Measurements from ENCODE around the gene CTXN2. TPM values are rescaled to one million over a fixed set of nuclear protein-coding genes. Genes with fewer than 3 reads are reported as not detected.

CTXN2 gene
- total RNA-seq: under 0.01 TPM in 1 of 2 replicates, not detected in the other

GRCh38 chr15:48191574-48192225 is at the start of gene CTXN2:
Gene CTXN2 (plus strand): TSS chr15:48191665. CDS start chr15:48201301, 9,636 bp downstream.

DNA sequence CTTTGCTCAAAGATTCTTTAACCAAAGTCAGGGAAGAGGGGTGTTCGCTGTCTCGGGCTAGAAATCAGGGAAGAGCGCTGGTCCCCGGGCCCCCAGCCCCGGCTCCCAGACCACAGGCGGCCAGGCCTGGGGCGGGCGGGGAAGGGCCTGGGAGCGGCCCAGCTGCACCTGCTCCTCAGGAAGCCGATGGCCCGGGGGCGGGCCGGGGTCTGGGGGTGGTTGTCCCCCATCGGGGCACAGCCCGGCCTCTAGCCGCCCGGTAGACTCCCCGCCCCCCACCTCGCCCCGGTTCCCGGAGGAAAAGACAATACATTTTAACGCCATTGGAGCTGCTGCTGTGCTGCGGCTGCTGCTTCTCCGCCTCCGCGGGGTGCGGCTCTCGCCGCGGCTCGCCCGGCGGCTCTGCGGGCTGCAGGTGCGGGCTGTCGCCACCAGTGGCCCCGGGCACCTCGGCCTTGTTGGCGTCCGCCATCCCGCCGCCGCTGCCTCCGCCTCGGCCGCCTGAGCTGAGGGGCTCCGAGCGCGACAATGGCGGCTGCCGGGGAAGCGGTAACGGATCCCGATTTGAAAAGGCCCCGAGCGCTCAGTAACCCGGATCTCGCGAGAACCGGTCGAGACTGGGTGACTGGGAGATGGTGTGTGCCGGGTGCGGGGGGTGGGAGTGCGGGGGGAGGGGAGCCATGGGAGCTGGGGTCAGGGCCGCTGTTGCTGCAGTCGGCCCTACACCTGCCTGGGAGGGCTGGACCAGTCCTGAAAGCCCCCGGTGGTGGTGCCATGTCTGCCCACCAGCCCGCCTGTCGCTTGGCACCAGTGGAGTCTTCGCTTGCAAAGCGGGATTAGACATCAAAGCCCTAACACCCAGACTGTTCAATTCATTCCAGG is 13.5 kb upstream of the CTXN2 start, which contains the start of gene MYEF2:
Gene MYEF2, minus strand, starts transcription at position 530 of the 882 bp plus-strand sequence. Its CDS starts 58 bp downstream, at position 472.

DNA sequence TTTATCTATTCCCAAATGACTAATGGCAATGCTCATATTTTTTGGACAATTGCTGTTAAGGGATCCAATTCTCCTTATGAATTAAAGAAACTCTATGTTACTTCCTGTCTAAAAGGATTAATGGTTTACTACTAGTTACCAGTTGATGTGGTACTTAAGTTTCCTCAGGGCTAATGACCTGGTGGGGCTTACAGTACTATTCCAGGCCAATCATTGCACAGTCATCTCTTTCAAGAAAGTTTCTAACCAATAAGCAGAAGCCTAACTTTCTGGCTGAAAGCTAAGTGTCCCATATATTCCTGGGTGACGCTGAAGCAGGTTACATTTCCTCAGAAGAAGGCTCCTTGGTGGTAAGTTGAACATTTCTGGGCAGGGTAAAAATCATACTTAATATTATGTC is 14.5 kb downstream of the CTXN2 start, which contains the start of gene SLC12A1:
Gene SLC12A1, plus strand, starts transcription at position 322 of the 400 bp plus-strand sequence. CDS start 1,418 bp downstream, outside the sequence.

Other genes starting within 250 kb of the CTXN2 start
- gene SLC24A5, start 70.7 kb upstream of the CTXN2 start, total RNA-seq: not detected in 2 replicates
- 9.5 and 15.2 TPM in 2 replicates for gene MYEF2, start 13.4 kb upstream of the CTXN2 start, total RNA-seq
- under 0.01 and 0.25 TPM in 2 replicates for gene SLC12A1, start 14.6 kb downstream of the CTXN2 start, total RNA-seq
- 40.8 and 73.2 TPM in 2 replicates for gene DUT, start 139.8 kb downstream of the CTXN2 start, total RNA-seq

Measured in mesangial cell (primary cell).